HEK293 (cell line): Measurements from ENCODE around the gene CLEC1A.

ENCODE experiments used
- CTCF ChIA-PET: fragments of 350-600 bp; formaldehyde crosslinking; extraction: SDS; loops from one replicate; lab custom pipeline; 2021; ENCODE audit warnings: antibody characterized with exemption; lab: Yijun Ruan, JAX
- POLR2A ChIA-PET: fragments of 300-600 bp; formaldehyde crosslinking; extraction: SDS; loops from one replicate; lab custom pipeline; 2020; ENCODE audit warnings: antibody characterized with exemption, inconsistent platforms; lab: Yijun Ruan, JAX
- H3K27ac ChIP-seq: fragments of 200-500 bp; sonication (Bioruptor generic); 2 replicates; pipeline ENCODE4 v1.5.1; 2014; ENCODE audit warnings: low read depth, low read length, control low read depth, inconsistent platforms; ENCODE audit errors: extremely low read depth
- H3K36me3 ChIP-seq, 2 experiments: fragments of 200-500 bp in 1 of 2; sonication (Bioruptor generic) in 1 of 2; 1 replicate in 1 of 2; 2 replicates in 1 of 2; pipeline ENCODE4 v1.5.1; 2014 to 2017; ENCODE audit warnings: inconsistent platforms in 2 of 2, low read length in 2 of 2; ENCODE audit not compliant: control insufficient read depth in 2 of 2, insufficient read depth in 1 of 2
- H3K4me1 ChIP-seq: fragments of 200-500 bp; sonication (Bioruptor generic); 2 replicates; pipeline ENCODE4 v1.5.1; 2014; ENCODE audit warnings: mild to moderate bottlenecking, low read length, inconsistent platforms; ENCODE audit not compliant: control insufficient read depth, insufficient read depth
- H3K4me3 ChIP-seq: 2 replicates; pipeline ENCODE4 v1.5.1; 2011; ENCODE audit warnings: low read depth, mild to moderate bottlenecking, control low read depth, low read length, moderate library complexity
- H3K9me3 ChIP-seq: fragments of 200-500 bp; sonication (Bioruptor generic); 2 replicates; pipeline ENCODE4 v1.5.1; 2014; ENCODE audit warnings: low read depth, low read length, inconsistent platforms; ENCODE audit not compliant: control insufficient read depth, insufficient read depth
- AEBP2 ChIP-seq: fragments of 450-650 bp; formaldehyde crosslinking; IDR thresholded peaks from 2 replicates; pipeline ENCODE4 v1.5.1; 2016; ENCODE audit warnings: missing biosample characterization, missing genetic modification characterization, borderline replicate concordance
- BCL11A ChIP-seq: fragments of 450-650 bp; formaldehyde crosslinking; IDR thresholded peaks from 2 replicates; pipeline ENCODE4 v1.5.1; 2016; ENCODE audit warnings: low read depth, missing biosample characterization, missing genetic modification characterization
- GLIS2 ChIP-seq: fragments of 450-650 bp; formaldehyde crosslinking; IDR thresholded peaks from 2 replicates; pipeline ENCODE4 v1.5.1; 2016; ENCODE audit warnings: missing biosample characterization, missing genetic modification characterization
- IKZF3 ChIP-seq: fragments of 450-650 bp; IDR thresholded peaks from 2 replicates; pipeline ENCODE4 v1.5.0; 2018; ENCODE audit warnings: missing biosample characterization, mild to moderate bottlenecking, missing genetic modification characterization, moderate library complexity
- KLF10 ChIP-seq: fragments of 450-650 bp; IDR thresholded peaks from 2 replicates; pipeline ENCODE4 v1.5.1; 2018; ENCODE audit warnings: missing biosample characterization, mild to moderate bottlenecking, missing genetic modification characterization
- KLF16 ChIP-seq: fragments of 450-650 bp; formaldehyde crosslinking; IDR thresholded peaks from 2 replicates; pipeline ENCODE4 v1.5.1; 2017; ENCODE audit warnings: missing biosample characterization, missing genetic modification characterization
- KLF7 ChIP-seq: fragments of 450-650 bp; formaldehyde crosslinking; IDR thresholded peaks from 2 replicates; pipeline ENCODE4 v1.5.1; 2016; ENCODE audit warnings: missing biosample characterization, missing genetic modification characterization, borderline replicate concordance
- KLF9 ChIP-seq: fragments of 450-650 bp; formaldehyde crosslinking; IDR thresholded peaks from 2 replicates; pipeline ENCODE4 v1.5.1; 2016; ENCODE audit warnings: missing biosample characterization, missing genetic modification characterization, low read depth
- PRDM1 ChIP-seq: fragments of 450-650 bp; formaldehyde crosslinking; IDR thresholded peaks from 2 replicates; pipeline ENCODE4; 2016; ENCODE audit warnings: missing biosample characterization, missing genetic modification characterization
- PRDM6 ChIP-seq: fragments of 450-650 bp; formaldehyde crosslinking; IDR thresholded peaks from 2 replicates; pipeline ENCODE4 v1.5.1; 2017; ENCODE audit warnings: missing biosample characterization, missing genetic modification characterization
- SCRT1 ChIP-seq: fragments of 450-650 bp; formaldehyde crosslinking; IDR thresholded peaks from 2 replicates; pipeline ENCODE4 v1.5.1; 2016; ENCODE audit warnings: missing biosample characterization, missing genetic modification characterization, borderline replicate concordance
- TCF7L2 ChIP-seq: IDR thresholded peaks from 2 replicates; pipeline ENCODE4 v1.6.1; 2011; ENCODE audit warnings: low read depth, mild to moderate bottlenecking, inconsistent platforms, low read length, moderate library complexity, borderline replicate concordance
- TRIM28 ChIP-seq: IDR thresholded peaks from 2 replicates; pipeline ENCODE4 v1.6.1; 2011; ENCODE audit warnings: low read length, control low read depth, borderline replicate concordance
- ZFP3 ChIP-seq: fragments of 450-650 bp; formaldehyde crosslinking; IDR thresholded peaks from 2 replicates; pipeline ENCODE4 v1.5.1; 2016; ENCODE audit warnings: low read depth, missing biosample characterization, missing genetic modification characterization
- ZNF155 ChIP-seq: fragments of 450-650 bp; formaldehyde crosslinking; IDR thresholded peaks from 2 replicates; pipeline ENCODE4 v1.5.1; 2016; ENCODE audit warnings: missing biosample characterization, missing genetic modification characterization
- ZNF302 ChIP-seq: fragments of 450-650 bp; formaldehyde crosslinking; IDR thresholded peaks from 2 replicates; pipeline ENCODE4 v1.5.1; 2016; ENCODE audit warnings: missing biosample characterization, missing genetic modification characterization, low read depth
- ZNF530 ChIP-seq: fragments of 450-650 bp; formaldehyde crosslinking; IDR thresholded peaks from 2 replicates; pipeline ENCODE4 v1.5.1; 2016; ENCODE audit warnings: low read depth, missing biosample characterization, missing genetic modification characterization
- ZNF549 ChIP-seq: fragments of 450-650 bp; IDR thresholded peaks from 2 replicates; pipeline ENCODE4 v1.5.1; 2018; ENCODE audit warnings: missing biosample characterization, missing genetic modification characterization, mild to moderate bottlenecking, inconsistent platforms, moderate library complexity
- ZNF580 ChIP-seq: fragments of 450-650 bp; formaldehyde crosslinking; IDR thresholded peaks from 2 replicates; pipeline ENCODE4 v1.5.1; 2016; ENCODE audit warnings: missing biosample characterization, missing genetic modification characterization
- ZNF596 ChIP-seq: fragments of 450-650 bp; IDR thresholded peaks from 2 replicates; pipeline ENCODE4 v1.5.0; 2018; ENCODE audit warnings: missing biosample characterization, mild to moderate bottlenecking, missing genetic modification characterization, moderate library complexity
- ZNF621 ChIP-seq: fragments of 450-650 bp; formaldehyde crosslinking; IDR thresholded peaks from 2 replicates; pipeline ENCODE4 v1.5.1; 2017; ENCODE audit warnings: missing biosample characterization, missing genetic modification characterization
- ZNF626 ChIP-seq: fragments of 450-650 bp; sonication (Bioruptor Pico); formaldehyde crosslinking; IDR thresholded peaks from 2 replicates; pipeline ENCODE4 v1.5.1; 2018; ENCODE audit warnings: missing biosample characterization, missing genetic modification characterization, inconsistent platforms
- ZNF629 ChIP-seq: fragments of 450-650 bp; formaldehyde crosslinking; IDR thresholded peaks from 2 replicates; pipeline ENCODE4 v1.5.1; 2017; ENCODE audit warnings: missing biosample characterization, missing genetic modification characterization
- ZNF677 ChIP-seq: fragments of 450-650 bp; IDR thresholded peaks from 2 replicates; pipeline ENCODE4 v1.5.0; 2018; ENCODE audit warnings: missing biosample characterization, mild to moderate bottlenecking, missing genetic modification characterization, moderate library complexity
- ZNF692 ChIP-seq: fragments of 450-650 bp; formaldehyde crosslinking; IDR thresholded peaks from 2 replicates; pipeline ENCODE4 v1.5.1; 2016; ENCODE audit warnings: missing biosample characterization, missing genetic modification characterization
- ZNF701 ChIP-seq: fragments of 450-650 bp; formaldehyde crosslinking; IDR thresholded peaks from 2 replicates; pipeline ENCODE4 v1.5.1; 2016; ENCODE audit warnings: missing biosample characterization, missing genetic modification characterization
- ZNF707 ChIP-seq: fragments of 450-650 bp; formaldehyde crosslinking; IDR thresholded peaks from 2 replicates; pipeline ENCODE4 v1.5.1; 2016; ENCODE audit warnings: missing biosample characterization, missing genetic modification characterization
- ZNF777 ChIP-seq: fragments of 450-650 bp; formaldehyde crosslinking; IDR thresholded peaks from 2 replicates; pipeline ENCODE4 v1.5.1; 2017; ENCODE audit warnings: missing biosample characterization, missing genetic modification characterization, borderline replicate concordance
- ZNF830 ChIP-seq: fragments of 450-650 bp; IDR thresholded peaks from 2 replicates; pipeline ENCODE4 v1.5.0; 2018; ENCODE audit warnings: missing biosample characterization, missing genetic modification characterization, low read depth, mild to moderate bottlenecking, moderate library complexity
- TF ChIP-seq, protein P1 (sequence below): fragments of 450-650 bp; formaldehyde crosslinking; IDR thresholded peaks from 2 replicates; pipeline ENCODE4 v1.5.1; 2016; ENCODE audit warnings: missing biosample characterization, missing genetic modification characterization
- TF ChIP-seq, protein P2 (sequence below): fragments of 450-650 bp; formaldehyde crosslinking; IDR thresholded peaks from 2 replicates; pipeline ENCODE4 v1.5.1; 2016; ENCODE audit warnings: missing biosample characterization, missing genetic modification characterization

CLEC1A gene

GRCh38 chr12:10031321-10031720 lies 67.5 kb downstream of the CLEC1A start:
- TF ChIP-seq ZNF830 (no peak), ZNF677 (tag by site-specific recombination) (no peak), ZNF549 (tag by site-specific recombination) (no peak), KLF10 (tag by site-specific recombination) (no peak), PRDM1 (no peak), ZNF701 (no peak), ZNF626 (tag by site-specific recombination) (no peak), TRIM28 (no peak), GLIS2 (tag by site-specific recombination) (no peak), ZNF596 (tag by site-specific recombination) (no peak), ZNF621 (tag by site-specific recombination) (no peak), ZNF530 (tag by site-specific recombination) (no peak), ZNF302 (tag by site-specific recombination) (no peak), ZNF580 (tag by site-specific recombination) (no peak), SCRT1 (no peak), ZNF777 (tag by site-specific recombination) (no peak), ZNF707 (tag by site-specific recombination) (no peak), KLF16 (tag by site-specific recombination) (no peak), IKZF3 (tag by site-specific recombination) (no peak)
- TF ChIP-seq, protein P1, sequence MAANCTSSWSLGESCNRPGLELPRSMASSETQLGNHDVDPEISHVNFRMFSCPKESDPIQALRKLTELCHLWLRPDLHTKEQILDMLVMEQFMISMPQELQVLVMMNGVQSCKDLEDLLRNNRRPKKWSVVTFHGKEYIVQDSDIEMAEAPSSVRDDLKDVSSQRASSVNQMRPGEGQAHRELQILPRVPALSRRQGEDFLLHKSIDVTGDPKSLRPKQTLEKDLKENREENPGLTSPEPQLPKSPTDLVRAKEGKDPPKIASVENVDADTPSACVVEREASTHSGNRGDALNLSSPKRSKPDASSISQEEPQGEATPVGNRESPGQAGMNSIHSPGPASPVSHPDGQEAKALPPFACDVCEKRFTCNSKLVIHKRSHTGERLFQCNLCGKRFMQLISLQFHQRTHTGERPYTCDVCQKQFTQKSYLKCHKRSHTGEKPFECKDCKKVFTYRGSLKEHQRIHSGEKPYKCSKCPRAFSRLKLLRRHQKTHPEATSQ (tag by site-specific recombination): no peak
- TF ChIP-seq, all 188 proteins: peak for 0
- Histone ChIP-seq H3K4me1 (no peaks in the 10 kb centered on the region), H3K4me3 (no peak overlapping the region), H3K36me3 (no peaks in the 10 kb centered on the region), H3K27ac (no peak overlapping the region), H3K9me3 (no peaks in the 10 kb centered on the region)
- CTCF ChIA-PET: interaction anchor here (0.6 to 1.6 kb wide), 3 partner anchors 22 to 123 kb away, joined by 3 to 4 read pairs (median 4); no protein-coding TSS in a partner anchor
- POLR2A ChIA-PET: no interaction called here

DNA sequence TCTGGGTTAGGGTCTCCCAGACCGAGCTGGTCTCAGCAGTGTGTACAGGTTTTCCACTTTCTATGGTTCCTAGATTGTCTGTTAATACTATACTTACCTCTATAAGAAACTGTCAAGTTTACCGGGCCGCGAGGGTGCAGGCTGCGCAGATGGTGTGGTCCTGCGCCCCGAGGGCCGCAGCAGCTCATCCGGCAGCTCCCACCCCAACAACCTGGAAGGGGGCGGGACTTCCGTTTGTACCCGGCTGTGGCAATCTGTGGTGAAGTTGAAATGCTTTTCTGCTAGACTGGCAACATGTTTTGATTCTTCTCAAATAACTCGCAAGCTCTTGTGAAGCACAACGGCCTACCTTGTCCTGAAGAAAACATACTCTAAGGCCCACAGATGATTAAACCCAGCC lies 68.3 kb downstream of the CLEC1A start, which contains the start of gene CLEC9A:
CLEC9A (plus strand) TSS at position 237 of the 400 bp plus-strand sequence. CDS start 22,006 bp downstream, outside the sequence.
- POLR2A ChIA-PET: no interaction called here
- Histone ChIP-seq H3K4me3 (no peak within 1 kb of the TSS), H3K4me1 (no peaks in the 10 kb centered on the region), H3K27ac (no peak within 1 kb of the TSS), H3K36me3 (no peaks in the 10 kb centered on the region), H3K9me3 (no peaks in the 10 kb centered on the region)
- CTCF ChIA-PET: interaction anchor here (0.6 to 0.9 kb wide), 3 partner anchors 124 to 261 kb away, joined by 3 to 4 read pairs (median 3); no protein-coding TSS in a partner anchor
- TF ChIP-seq BCL11A (tag by site-specific recombination) (no peak), KLF9 (tag by site-specific recombination) (no peak), KLF7 (no peak), ZNF155 (no peak), ZFP3 (no peak), PRDM6 (no peak), TCF7L2 (no peak), ZNF629 (tag by site-specific recombination) (no peak), AEBP2 (tag by site-specific recombination) (no peak), ZNF692 (tag by site-specific recombination) (no peak)
- TF ChIP-seq, protein P2, sequence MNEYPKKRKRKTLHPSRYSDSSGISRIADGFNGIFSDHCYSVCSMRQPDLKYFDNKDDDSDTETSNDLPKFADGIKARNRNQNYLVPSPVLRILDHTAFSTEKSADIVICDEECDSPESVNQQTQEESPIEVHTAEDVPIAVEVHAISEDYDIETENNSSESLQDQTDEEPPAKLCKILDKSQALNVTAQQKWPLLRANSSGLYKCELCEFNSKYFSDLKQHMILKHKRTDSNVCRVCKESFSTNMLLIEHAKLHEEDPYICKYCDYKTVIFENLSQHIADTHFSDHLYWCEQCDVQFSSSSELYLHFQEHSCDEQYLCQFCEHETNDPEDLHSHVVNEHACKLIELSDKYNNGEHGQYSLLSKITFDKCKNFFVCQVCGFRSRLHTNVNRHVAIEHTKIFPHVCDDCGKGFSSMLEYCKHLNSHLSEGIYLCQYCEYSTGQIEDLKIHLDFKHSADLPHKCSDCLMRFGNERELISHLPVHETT (tag by site-specific recombination): no peak
